HG03571 (cell line): ENCODE data around the gene SH3RF1.

Experiments
- ATAC-seq: cut with Tn5 transposase; IDR thresholded peaks from one replicate; pipeline ENCODE4 v1.9.1; 2021; ENCODE audit not compliant: unreplicated experiment

SH3RF1 gene

DNA sequence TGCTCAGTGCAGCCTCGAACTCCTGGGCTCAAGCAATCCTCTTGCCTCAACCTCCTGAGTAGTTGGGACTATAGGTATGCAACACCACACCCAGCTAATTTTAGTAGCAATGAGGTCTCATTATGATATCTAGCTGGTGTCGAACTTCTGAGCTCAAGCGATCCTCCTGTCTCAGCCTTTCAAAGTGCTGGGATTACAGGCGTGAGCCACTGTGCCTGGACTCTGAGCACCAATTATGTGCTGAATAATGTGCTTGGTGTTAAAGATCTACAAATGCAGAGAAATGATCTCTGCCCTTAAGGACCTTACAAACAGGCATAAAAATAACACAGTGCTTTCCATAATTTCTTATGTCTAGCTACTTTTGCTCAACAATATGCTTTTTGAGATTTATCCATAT, 131.7 kb downstream of the SH3RF1 start:
- no peak for ATAC-seq

DNA sequence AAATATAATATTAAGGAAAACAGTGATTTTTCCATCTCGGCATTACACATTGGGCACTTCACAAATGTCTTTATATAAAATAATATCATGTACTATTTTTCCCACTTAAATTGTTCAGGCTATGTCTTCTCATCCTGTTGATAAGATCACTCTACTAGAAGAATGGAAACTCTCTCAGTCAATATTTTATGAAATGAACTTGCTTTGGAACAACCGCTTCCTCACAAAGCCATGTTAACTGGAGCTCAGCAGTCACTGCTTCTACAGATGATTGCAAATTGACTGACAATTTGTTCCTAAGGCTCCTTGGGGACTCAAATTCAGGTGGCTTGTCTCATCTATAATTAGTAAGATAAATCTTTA, 133.2 kb downstream of the SH3RF1 start:
- ATAC-seq: no peak

GRCh38 chr4:169136796-169137557, 133.8 kb downstream of the SH3RF1 start:
- ATAC-seq: no peak

DNA sequence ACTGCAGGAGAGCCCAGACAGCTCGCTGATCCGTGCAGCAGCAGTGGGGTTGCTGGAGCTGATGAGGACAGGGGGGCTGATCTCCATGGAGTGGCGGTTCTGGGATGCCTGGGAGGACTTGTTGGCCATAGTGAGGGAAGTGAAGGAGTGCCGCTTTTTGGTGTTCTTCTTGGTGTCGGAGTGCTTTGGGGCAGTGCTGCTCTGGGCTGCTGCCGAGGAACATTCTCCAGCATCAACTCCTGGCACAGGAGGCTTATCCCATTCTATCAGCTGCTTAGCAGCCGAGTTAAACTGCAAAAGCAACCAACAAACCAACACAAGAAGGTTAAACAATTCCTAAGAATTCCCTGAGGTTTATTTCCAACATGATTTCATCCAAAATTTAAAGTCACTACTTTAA, 134.4 kb downstream of the SH3RF1 start:
- no peak for ATAC-seq

- ATAC-seq: no peak
These were observed 135.0 kb downstream of the SH3RF1 start for GRCh38 chr4:169135776-169136175.

DNA sequence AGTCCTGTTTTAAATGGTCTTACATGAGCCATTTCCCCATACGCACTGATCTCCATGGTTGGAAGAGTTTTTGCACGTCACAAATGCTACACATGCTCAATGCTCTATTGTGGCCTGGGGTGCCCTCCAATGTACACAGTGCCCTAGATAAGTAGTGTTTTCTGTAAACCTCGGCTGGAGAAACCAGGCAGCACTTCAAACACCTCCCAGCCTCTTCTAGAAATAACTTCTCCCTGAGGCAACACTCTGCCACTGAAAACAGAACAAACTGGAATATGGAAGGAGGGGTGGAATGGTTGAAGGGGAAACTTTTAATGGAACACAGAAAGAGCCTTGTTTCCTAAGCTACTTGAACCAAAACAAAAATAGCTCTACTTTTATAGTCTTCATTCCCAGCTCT, 136.8 kb downstream of the SH3RF1 start:
- ATAC-seq: no peak

GRCh38 chr4:169132561-169133305, 138.0 kb downstream of the SH3RF1 start:
- ATAC-seq: no peak

GRCh38 chr4:169131556-169132208, 139.1 kb downstream of the SH3RF1 start:
- no peak for ATAC-seq

DNA sequence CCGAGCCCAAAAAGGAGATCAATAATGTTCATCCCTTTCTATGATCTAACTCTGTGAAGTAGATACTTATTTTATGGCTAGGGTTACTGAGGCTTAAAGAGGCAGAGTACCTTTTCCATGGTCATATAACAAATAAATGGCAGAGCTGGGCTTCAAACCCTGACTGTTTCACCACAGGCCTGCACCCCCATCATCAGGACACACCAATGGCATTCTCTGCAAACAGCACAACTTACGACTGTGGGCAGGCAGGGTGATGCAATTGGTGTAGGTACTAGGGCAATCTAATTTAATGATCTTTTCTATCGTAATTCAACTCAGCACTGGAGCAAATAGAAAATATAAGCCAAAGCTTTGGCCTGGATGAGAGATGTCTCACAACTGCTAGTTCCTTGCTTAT, 141.9 kb downstream of the SH3RF1 start:
- ATAC-seq: no peak

- no peak for ATAC-seq
These were observed 143.4 kb downstream of the SH3RF1 start for GRCh38 chr4:169127314-169127713.

GRCh38 chr4:169124661-169125060, 146.1 kb downstream of the SH3RF1 start:
- ATAC-seq: no peak

- no peak for ATAC-seq
These were observed 148.3 kb downstream of the SH3RF1 start for GRCh38 chr4:169122422-169122821.

- no peak for ATAC-seq
These were observed 148.8 kb downstream of the SH3RF1 start for GRCh38 chr4:169121861-169122382.

DNA sequence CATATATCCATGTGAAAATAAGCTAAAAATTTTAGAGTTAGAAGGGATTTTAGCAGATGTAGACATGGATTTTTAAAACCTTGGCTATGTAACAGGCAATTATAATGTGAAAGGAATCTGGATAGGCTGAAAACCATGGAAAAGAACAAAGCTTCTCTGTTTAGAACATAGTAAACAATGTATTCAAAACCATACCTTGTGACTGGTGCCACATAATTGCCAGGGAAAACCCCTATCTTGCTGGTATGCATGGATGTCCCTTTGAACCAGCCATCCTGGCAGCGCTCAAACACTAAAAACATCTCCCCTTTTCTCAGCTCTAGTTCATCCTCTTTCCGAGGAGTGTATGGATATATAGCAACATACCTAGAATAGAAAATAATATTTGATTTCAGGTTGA, 150.1 kb downstream of the SH3RF1 start:
- no peak for ATAC-seq

- ATAC-seq: no peak
These were observed 151.2 kb downstream of the SH3RF1 start for GRCh38 chr4:169119536-169119935.

GRCh38 chr4:169117591-169118081, 153.1 kb downstream of the SH3RF1 start:
- ATAC-seq: no peak

- ATAC-seq: no peak
These were observed 154.4 kb downstream of the SH3RF1 start for GRCh38 chr4:169116270-169116901.

DNA sequence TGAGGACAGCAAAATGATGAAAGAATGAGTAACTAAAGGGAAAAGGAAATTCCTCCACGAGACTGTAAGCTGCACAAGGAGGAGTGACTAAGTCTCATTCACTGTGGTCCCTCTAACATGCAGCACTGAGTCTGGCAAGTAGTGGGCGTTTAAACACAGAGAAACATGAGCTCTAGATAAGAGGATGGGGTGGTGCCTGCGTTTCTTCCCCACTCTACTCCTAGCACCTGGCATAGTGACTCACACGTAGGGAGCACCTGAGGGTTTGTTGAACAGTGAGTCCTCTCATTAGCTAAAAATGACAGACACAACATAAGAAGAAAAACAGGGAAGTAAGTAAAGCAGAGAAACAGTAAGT, 154.9 kb downstream of the SH3RF1 start:
- no peak for ATAC-seq

- ATAC-seq: no peak
These were observed 155.4 kb downstream of the SH3RF1 start for GRCh38 chr4:169115144-169115896.

DNA sequence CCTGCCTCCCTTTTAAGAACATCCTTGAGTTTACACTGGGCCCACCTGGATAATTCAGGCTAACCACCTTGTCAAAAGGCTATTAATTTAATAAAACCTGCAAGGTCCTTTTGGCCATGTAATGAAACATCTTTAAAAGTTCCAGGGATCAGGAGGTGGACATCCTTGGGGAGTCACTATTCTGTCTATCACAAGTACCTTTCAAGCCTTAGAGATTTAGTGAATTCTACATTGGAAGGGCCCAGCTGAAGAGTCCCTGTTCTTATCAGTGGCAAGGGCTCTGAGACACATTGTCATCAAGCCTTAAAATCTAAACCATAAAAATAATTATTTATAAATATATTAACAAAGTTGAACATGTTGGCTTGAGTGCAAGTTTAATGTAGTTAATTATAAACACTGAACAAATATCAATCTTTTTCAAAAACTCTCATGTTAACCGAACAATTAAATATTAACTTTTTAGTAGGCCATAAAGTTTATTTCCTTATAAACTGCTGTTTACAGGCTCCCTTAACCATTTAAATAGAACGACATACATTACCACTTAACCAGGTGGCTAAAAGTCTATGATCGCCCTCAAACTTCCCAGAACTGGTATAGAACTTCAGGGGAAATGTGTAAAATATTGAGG, 156.3 kb downstream of the SH3RF1 start:
- no peak for ATAC-seq
